Stimulated activated CD8-positive, alpha-beta memory T cell treated with anti-CD3 and anti-CD28 coated beads, Interleukin-4, amount 100 ng/mL, for 1 hour (primary cell): Measurements from ENCODE around the gene PTN.
"Not testable (repeated sequence)": the region's sequence is repeated elsewhere in the genome, so short reads cannot be mapped to it uniquely, and the experiment has no call there.

ENCODE experiments used
- DNase-seq, 2 donors: peaks; one replicate each; pipeline ENCODE4 v3.0.0-alpha.2; 2020; ENCODE audit warnings: low read depth in 2 of 2, low spot score in 1 of 2

PTN gene

DNA sequence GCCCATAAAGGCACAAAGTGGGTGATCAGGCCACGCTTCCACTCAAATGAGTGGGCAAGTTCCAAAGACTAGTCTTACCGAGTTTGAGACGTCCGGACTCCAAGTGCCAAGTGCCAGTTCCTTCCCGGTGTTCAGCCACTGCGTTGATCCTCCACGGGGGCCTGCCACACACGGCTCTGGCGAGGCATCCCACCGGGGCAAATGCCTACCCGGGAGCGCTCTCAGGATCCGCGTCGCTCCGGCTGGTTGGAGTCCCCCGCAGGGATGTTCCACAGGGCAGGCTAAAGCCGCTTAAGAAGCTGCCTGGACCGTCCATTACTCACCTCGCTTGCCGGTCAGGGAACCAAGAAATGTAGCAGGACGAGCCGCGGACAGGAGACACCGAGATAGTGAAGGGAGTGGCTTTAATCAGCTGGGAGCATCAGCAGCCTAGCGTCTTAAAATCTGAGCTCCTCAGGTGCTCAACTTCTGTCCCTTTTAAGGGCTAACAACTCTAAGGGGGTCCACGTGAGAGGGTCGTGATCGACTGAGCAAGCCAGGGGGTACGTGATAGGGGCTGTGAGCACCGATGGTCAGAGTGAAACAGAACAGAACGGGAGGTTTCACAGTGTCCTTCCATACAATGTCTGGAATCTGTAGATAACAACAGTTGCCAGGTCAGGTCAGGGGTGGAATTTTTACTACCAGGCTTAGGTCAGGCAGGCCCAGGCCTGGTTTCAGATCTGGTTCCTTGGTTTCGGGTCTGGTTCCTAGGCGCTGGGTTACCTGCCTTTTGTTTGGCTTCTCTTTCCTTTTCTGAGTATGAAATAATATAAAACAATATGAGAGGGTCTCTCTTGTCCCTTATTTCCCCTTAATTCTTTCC lies 75.3 kb downstream of the PTN start:
- DNase-seq = not testable (repeated sequence)

- no peak for DNase-seq
Measured at GRCh38 chr7:137266764-137267163, 76.8 kb downstream of the PTN start.

DNA sequence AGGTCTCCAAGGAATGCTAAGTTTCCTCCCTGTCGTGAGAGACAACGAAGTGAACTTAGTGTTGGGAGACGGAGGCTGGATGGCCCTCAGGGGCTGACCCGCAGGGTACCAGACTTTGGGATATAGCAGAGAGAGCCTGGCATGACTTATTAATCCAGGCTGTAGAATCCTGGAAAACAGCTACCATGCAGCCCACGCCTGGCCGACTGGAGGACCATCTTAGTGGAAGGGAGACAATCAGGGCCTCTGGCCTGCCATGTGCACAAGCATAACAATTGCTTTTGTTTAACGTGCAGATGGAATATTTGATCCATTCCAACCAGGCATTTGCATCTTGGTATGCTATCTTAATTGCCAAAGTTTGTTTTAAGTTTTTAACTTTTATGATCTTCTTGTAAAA lies 78.1 kb downstream of the PTN start:
- not testable (repeated sequence) for DNase-seq

GRCh38 chr7:137262599-137262998 lies 80.9 kb downstream of the PTN start:
- DNase-seq = no peak

DNA sequence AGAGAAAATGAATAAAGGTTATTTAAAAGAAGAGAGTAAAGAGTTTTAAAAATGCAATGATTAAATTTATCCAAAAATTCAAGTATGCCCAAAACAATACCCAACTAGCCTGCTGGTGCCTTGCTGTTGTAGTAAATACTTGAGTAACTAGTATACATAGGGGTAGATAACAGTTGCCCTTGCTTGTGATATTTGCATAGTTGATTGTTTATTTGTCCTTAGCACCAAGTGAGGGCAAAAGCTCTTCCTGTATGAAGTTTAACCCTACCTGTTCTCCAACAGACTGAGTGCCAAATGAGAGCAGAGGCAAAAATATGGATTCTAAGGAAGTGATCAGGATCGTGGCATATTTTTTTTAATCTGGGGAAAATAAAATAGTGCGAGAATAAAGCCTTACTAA lies 85.0 kb downstream of the PTN start:
- no peak for DNase-seq

DNA sequence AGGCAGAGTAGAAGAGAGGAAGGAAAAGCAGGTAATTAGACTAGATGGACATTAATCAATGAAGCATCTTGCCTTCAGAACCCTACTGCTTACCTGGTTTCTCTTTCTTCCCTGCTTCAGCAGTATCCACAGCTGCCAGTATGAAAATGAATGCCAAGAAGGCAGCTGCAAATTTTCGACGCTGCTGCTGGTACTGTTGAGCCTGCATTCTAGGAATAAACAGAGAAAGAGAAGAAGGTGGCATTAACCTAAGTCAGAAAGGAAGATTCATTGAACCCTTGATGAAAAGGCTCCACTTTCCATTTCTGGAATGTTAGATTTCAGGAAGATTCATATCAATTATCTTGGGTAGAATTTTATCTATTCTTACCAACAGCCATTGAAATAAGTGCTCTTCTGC lies 88.8 kb downstream of the PTN start:
- DNase-seq = no peak

DNA sequence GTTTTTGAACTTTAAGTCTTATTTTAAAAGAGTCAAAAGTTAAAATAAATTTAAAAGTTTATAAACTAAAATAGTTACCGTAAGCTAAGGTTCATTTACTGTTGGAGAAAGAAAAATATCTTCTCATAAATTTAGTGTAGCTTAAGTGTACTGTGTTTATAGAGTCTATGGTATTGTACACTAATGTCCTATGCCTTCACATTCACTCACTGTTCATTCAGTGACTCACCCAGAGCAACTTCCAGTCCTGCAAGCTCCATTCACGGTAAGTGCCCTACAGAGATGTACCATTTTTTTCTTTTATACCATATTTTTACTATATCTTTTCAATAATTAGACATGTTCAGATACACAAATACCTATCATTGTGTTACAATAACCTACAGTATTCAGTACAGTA lies 97.6 kb downstream of the PTN start:
- no peak for DNase-seq

DNA sequence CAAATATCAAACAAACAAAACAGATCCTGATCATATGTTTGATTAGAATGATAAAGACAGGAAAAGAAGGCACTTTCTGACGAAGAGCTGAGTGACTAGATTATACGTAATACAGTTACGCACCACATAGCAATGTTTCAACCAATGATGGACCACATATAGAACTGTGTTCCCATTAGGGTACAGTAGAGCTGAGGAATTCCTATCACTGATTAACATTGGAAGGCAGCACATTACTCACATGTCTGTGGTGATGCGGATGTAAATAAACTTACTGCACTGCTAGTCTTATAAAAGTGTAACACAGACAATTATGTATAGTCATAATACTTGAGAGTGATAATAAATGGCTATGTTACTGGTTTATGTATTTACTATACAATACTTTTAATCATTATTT lies 98.3 kb downstream of the PTN start:
- DNase-seq = no peak

DNA sequence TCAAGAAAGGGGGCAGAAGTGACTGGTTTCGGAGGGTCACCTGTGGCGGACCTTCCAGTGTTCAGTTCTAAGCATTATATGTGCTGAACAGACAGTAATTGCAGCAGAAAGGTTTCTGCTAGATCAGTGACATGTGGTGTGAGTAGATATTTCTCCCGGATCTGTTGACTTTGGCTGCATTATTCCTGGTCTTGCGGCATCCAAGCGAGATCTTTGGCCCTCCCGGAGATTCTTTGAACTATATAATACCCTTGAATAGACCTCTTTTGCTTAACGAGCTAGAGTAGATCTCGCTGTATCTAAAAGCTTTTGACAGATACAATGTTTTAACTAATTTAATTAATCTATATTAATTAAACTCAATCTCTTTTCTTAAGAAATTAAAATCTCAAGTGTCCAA lies 99.8 kb downstream of the PTN start:
- DNase-seq = no peak

DNA sequence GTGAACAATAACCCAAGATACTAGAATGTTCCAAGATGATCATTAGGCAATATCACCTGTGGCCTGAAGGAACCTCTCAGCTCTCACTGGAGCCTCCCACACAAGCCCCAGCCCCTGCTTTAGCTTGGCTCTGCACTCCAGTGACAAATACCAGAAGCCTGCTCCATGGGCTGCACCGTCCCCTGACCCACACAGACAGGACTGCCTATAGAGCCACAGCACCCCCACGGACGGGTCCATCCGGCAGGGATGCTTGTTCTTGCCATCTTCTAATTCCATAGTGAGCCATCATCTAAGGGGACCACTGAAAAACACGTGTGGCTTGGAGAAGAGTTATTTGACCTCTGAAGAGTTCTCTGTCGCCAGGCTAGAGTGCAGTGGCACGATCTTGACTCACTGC lies 100.9 kb downstream of the PTN start:
- DNase-seq = no peak

- no peak for DNase-seq
Measured at GRCh38 chr7:137241655-137242360, 101.7 kb downstream of the PTN start.

- not testable (repeated sequence) for DNase-seq
Measured at GRCh38 chr7:137239186-137239585, 104.3 kb downstream of the PTN start.

DNA sequence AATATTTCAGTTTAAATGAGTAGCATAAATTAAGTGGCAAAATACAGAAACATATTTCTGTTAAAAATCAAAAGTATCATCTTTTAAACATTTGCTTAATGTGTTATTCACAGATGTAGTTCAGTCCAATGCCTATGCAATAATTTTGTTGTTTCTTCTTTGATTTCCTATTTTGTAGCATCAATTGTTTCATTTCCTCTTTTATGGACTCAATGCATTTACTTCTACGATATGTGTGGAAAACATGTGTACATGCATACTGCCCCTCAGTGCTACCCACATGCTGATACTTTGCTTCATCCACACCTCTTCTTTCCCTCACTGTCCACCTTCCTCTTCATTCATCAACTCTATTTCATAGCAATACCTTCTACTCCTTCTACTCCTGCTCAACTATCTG lies 108.1 kb downstream of the PTN start:
- DNase-seq = no peak

DNA sequence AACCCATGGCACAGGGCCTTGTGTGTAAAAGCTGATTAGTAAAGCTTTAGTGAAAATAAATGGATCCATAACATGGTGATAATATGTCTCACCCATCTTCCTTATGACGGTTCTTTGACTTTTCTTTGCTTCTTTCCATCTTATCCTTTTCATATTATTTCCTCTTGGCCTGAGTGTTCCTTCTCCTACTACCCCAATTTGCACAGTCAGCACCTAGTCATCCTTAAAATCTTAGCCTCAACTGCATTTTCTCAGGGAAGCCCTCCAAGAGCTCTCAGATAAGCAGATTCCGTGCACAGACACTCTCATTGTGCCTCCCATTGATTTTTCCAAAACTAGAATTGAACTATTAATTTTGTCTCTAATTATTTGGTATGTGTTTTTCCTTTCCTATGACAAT lies 112.4 kb downstream of the PTN start:
- no peak for DNase-seq

DNA sequence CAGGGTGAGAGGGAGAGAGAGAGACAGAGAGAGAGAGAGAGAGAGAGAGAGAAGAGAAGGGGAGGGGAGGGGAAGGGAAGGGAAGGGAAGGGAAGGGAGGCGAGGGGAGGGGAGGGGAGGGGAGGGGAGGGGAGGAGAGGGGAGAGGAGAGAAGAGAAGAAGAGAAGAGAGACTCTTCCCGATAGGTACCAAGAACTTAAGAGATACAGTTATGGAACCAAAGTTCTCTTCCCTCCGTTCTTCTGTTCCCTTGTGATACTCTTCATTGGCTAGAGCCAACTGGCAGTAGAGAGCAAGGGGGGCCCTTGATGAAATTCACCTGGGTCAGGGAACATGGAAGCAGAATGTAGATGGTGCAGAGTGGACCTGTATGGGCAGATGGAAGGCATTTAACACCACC lies 122.1 kb downstream of the PTN start:
- no peak for DNase-seq

DNA sequence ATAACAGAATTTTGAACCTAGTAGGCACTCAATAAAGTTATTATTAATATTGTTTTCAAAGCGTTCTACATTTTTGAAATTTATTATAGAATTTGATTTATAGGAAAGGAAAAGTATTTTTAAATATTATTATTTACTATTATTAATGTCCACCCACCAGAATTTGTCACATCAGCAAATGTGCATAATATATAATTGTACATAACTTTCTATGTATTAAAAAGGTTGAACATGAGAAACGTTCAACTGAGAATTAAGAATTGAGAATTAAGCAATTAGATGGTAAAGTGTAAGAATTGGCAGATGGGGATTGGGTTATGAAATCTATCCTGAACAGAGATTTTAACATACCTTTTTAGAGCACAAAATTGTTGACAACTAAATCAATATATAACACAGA lies 129.8 kb downstream of the PTN start:
- DNase-seq = no peak

DNA sequence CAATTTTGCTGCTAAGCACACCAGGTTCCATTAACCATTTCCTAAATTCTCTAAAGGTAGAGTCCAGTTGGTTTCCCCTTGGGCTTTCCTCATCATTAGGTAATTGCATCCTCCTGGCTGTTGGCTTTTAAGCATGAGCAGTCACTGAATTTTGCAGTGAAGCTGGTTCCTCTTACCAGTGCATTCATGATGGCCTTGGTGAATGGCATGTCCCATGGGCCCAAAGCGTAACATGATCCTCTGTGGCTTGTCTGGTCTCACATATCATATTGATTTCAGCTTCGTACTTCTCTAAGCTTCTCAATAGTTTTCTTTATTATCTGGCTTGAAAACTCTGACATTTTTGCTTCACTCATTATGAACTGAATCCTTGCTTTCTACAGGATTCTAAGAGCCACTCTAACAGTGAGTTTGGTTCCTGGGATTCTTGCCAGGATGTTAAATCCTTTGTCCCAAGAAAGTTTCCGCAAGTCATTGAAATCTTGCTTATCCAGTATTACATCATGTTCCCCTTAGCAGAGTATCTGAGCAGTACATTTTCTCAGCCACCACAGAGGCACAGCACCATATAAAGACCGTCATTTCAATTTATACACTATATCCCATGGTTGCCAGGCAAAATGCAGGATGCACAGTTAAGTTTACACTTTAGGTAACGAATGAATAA lies 134.2 kb downstream of the PTN start:
- no peak for DNase-seq

DNA sequence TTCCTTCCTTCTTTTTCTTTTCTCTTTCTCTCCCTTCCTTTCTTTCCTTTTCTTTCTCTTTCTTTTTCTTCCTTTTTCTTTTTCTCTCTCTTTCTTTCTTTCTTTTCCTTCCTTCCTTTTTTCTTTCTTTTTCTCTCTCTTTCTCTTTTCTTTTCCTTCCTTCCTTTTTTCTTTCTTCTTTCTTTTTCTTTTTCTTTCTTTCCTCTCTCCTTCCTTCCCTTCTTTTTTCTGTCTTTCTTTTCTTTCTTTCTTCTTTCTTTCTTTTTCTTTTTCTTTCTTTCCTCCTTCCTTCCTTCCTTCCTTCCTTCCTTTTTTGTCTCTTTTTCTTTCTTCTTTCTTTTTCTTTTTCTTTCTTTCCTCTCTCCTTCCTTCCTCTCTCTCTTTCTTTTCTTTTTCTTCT lies 136.8 kb downstream of the PTN start:
- DNase-seq = no peak

GRCh38 chr7:137204246-137204645 lies 139.3 kb downstream of the PTN start:
- no peak for DNase-seq

- DNase-seq = no peak
Measured at GRCh38 chr7:137203351-137203750, 140.2 kb downstream of the PTN start.

DNA sequence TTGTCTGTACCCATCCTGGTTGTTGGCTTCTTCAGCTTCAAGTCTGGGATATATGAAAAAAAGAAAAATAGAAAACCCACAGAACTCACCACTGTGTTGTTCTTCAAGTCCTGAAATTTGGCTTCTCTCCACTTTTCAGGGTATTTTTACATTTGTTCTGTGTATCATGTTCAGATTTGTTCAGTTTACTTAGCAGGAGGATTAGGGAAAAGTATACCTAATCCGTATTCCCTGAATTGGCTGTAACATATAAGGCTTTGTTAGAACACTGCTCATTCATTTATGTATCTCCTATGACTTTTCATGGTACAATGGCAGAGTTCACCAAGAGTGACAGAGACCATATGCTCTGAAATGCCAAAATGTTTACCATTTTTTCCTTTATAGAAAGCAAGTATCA lies 146.9 kb downstream of the PTN start:
- DNase-seq = no peak

DNA sequence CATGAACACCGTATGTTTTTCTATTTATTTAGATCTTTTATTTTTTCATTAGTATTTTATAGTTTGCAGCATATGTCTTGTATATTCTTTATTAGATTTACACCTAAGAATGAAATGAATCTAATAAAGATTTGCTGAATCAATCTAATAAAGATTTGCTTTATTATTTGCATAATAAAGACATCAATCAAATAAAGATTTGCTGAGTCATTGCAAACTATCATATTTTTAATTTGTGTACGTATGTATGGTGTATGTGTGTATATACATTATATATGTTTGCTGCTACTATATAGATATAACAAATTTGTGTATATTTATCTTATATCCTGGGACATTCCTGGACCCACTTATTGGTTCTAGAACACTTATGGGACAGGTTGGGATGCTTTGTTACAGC lies 147.5 kb downstream of the PTN start:
- DNase-seq = no peak
